VCaP (cell line): ENCODE data around the gene ITSN2.
"Not testable (repeated sequence)": the region's sequence is repeated elsewhere in the genome, so short reads cannot be mapped to it uniquely, and the experiment has no call there.

Experiments used
- H3K27ac ChIP-seq: fragments of 450-650 bp; 2 replicates; pipeline ENCODE4 v1.5.1; 2017
- CTCF ChIP-seq: fragments of 450-650 bp; conservative IDR thresholded peaks from 2 replicates; pipeline ENCODE4 v1.5.1; 2017; ENCODE audit warnings: mild to moderate bottlenecking, moderate library complexity

Gene ITSN2

DNA sequence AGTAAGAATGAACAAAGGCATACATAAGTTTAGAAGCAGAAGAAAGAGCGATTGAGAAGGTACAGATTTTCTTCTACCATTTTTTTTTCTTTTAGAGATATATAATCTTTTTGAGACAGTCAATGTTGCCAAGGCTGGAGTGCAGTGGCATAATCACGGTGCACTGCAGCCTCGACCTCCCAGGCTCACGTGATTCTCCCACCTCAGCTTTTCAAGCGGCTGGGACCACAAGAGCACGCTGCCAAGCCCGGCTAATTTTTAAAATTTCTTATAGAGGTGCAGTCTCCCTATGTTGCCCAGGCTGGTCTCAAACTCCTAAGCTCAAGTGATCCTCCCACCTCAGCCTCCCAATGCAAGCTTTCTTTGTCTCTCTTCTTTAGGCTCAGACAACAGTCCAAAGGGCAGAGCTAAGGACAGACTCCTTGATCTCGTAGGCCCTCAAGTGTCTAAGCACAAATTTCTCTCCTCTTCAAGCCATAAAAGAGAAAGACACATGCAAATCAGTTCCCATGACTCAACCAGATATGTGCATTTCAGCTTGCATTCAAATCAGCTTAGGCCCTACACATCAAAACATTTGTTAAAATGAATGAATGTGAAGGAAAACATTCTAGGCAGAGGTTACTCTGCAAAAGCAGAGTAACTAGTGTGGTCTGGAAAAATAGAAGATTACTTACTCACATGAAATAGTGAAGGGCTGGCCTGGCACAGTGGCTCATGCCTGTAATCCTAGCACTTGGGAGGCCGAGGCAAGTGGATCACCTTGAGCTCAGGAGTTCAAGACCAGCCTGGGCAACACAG is 18.0 kb downstream of the ITSN2 start:
- H3K27ac ChIP-seq: no peak overlapping the region
- no peak for TF ChIP-seq CTCF

GRCh38 chr2:24339856-24340262 is 20.5 kb downstream of the ITSN2 start:
- no peak for TF ChIP-seq CTCF
- no peak overlapping the region for H3K27ac ChIP-seq

- H3K27ac ChIP-seq: not testable (repeated sequence)
Measured at GRCh38 chr2:24339098-24339497, 21.2 kb downstream of the ITSN2 start.

GRCh38 chr2:24337890-24338289 is 22.4 kb downstream of the ITSN2 start:
- no peak overlapping the region for H3K27ac ChIP-seq
- no peak; the same call in 1 of the 2 replicates for TF ChIP-seq CTCF

DNA sequence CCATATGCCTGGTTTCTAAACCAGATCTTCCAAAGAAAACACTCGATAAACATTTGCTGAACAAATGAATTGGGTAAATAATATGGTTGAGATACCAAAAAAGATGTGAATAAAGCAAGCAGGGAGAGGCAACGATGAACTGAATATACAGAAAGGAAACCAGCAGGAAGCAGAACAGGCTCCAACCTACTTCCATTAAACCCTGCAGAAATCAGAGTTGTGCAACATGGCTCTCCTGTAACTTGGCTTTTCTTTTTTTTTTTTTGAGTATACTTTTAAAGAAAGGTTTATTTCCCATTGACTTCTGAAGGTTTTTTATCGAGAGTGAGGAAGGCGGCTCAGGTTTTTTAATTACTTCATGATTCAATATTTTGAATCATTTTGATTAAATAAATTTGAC is 23.5 kb downstream of the ITSN2 start:
- TF ChIP-seq CTCF: no peak
- no peak overlapping the region for H3K27ac ChIP-seq

GRCh38 chr2:24334245-24334633 is 26.1 kb downstream of the ITSN2 start:
- no peak for TF ChIP-seq CTCF
- H3K27ac ChIP-seq: no peak overlapping the region

- no peak overlapping the region for H3K27ac ChIP-seq
- no peak for TF ChIP-seq CTCF
Measured at GRCh38 chr2:24332791-24333540, 27.4 kb downstream of the ITSN2 start.

DNA sequence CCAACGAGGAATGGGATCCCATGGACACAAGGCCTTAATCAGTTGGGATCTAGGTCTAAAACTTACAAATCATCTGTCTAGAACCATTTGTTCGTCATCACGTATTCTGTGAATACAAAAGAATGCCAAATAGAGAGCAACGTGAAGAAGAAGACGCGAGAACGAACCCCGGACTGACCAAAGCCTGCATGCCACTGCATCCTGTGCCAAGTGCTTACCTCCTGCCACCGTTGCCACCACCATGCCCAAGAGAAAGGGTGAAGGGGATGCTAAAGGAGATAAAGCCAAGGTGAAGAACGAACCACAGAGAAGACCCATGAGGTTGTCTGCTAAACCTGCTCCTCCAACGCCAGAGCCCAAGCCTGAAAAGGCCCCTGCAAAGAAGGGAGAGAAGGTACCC is 30.2 kb downstream of the ITSN2 start:
- TF ChIP-seq CTCF: no peak
- H3K27ac ChIP-seq: no peak overlapping the region
